Measurements from ENCODE around the gene SMIM17. TPM values are rescaled to one million over a fixed set of nuclear protein-coding genes. Genes with fewer than 3 reads are reported as not detected.

Gene SMIM17
- total and polyA plus RNA-seq, 2 of the 13 experiments (the other 11 are each of a cell fraction or from before 2014, with no cell fraction given): 0.21 to 0.53 TPM

DNA sequence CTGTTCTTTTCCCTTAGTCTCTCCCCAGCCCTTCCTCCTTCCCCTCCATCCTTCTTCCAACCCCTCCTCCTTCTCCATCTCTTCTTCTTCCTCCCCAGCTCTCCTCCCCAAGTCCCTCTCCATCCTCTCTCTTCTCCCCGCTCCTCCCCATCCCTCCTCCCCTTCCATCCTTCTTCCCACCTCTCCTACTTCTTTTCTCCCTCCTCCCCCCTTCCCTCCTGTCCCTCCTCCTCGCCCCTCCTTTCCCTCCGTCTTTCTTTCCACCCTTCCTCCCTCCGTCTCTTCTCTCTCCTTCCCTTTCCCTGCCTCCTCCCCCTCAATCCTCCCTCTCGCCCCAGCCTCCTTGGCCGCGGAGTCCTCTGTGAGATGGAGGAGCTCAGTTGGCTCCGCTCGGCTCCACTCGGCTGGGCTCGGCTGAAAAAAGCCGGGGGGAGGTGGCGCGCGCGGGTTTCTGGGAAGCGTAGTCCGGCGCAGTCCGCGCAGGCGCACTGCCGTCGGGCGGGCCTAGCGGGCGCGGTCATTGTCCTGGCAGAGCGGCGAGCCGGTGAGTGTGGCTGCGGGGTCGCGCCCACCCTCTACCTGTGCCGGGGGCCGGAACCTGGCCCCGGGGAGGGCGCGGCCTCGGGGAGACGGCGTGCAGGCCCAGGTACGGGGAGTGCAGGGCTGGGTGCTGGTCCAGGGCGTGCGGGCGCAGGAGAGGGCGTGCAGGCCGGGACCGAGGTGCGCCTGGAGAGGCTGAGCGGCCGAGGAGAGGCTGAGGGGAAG, 48.0 kb upstream of the SMIM17 start, which contains the start of gene ZNF71 (continued):
- TF ChIP-seq, protein P1, sequence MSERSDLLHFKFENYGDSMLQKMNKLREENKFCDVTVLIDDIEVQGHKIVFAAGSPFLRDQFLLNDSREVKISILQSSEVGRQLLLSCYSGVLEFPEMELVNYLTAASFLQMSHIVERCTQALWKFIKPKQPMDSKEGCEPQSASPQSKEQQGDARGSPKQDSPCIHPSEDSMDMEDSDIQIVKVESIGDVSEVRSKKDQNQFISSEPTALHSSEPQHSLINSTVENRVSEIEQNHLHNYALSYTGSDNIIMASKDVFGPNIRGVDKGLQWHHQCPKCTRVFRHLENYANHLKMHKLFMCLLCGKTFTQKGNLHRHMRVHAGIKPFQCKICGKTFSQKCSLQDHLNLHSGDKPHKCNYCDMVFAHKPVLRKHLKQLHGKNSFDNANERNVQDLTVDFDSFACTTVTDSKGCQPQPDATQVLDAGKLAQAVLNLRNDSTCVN (CRISPR knock-in tag; IDR thresholded peaks at IDR 0.05; ENCODE audit: borderline replicate concordance): no peak; the same call in 1 of the 2 replicates
- TF ChIP-seq, protein P2, sequence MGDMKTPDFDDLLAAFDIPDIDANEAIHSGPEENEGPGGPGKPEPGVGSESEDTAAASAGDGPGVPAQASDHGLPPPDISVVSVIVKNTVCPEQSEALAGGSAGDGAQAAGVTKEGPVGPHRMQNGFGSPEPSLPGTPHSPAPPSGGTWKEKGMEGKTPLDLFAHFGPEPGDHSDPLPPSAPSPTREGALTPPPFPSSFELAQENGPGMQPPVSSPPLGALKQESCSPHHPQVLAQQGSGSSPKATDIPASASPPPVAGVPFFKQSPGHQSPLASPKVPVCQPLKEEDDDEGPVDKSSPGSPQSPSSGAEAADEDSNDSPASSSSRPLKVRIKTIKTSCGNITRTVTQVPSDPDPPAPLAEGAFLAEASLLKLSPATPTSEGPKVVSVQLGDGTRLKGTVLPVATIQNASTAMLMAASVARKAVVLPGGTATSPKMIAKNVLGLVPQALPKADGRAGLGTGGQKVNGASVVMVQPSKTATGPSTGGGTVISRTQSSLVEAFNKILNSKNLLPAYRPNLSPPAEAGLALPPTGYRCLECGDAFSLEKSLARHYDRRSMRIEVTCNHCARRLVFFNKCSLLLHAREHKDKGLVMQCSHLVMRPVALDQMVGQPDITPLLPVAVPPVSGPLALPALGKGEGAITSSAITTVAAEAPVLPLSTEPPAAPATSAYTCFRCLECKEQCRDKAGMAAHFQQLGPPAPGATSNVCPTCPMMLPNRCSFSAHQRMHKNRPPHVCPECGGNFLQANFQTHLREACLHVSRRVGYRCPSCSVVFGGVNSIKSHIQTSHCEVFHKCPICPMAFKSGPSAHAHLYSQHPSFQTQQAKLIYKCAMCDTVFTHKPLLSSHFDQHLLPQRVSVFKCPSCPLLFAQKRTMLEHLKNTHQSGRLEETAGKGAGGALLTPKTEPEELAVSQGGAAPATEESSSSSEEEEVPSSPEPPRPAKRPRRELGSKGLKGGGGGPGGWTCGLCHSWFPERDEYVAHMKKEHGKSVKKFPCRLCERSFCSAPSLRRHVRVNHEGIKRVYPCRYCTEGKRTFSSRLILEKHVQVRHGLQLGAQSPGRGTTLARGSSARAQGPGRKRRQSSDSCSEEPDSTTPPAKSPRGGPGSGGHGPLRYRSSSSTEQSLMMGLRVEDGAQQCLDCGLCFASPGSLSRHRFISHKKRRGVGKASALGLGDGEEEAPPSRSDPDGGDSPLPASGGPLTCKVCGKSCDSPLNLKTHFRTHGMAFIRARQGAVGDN (CRISPR knock-in tag; IDR thresholded peaks at IDR 0.05): peak; percentile 82
- TF ChIP-seq ZNF546 (CRISPR knock-in tag; conservative IDR thresholded peaks at IDR 0.05): peak; percentile 37; the same call in 1 of the 2 replicates
- peak; percentile 45 for TF ChIP-seq HNRNPLL (IDR thresholded peaks at IDR 0.05; ENCODE audit: low read depth, low read length, poor library complexity, severe bottlenecking)
- TF ChIP-seq, protein P3, sequence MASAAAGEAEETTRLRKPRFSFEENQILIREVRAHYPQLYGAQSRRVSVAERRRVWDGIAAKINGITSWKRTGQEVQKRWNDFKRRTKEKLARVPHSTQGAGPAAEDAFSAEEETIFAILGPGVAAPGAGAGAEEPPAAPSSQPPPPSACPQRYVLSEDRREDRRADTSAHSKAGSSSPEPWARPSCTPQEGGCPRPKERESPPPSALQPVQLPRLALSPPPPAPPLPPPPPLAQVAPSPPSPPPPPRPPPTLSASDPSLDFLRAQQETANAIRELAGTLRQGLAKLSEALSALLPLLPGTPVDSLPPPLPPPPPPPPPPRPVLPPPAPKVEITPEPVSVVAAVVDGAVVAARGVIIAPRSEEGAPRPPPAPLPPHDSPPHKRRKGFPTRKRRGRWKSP (CRISPR knock-in tag; IDR thresholded peaks at IDR 0.05): peak; percentile 23; the same call in 1 of the 2 replicates
- TF ChIP-seq ZNF615 (CRISPR knock-in tag; IDR thresholded peaks at IDR 0.05; ENCODE audit: borderline replicate concordance): no peak
- TF ChIP-seq NFYC (CRISPR knock-in tag; IDR thresholded peaks at IDR 0.05): no peak
- TF ChIP-seq ZFYVE20 (CRISPR knock-in tag; IDR thresholded peaks at IDR 0.05; ENCODE audit: borderline replicate concordance, low read depth): peak; percentile 48; the same call in 1 of the 2 replicates
- TF ChIP-seq SPEN (CRISPR knock-in tag; IDR thresholded peaks at IDR 0.05; ENCODE audit: low read depth): peak; percentile 80; the same call in 1 of the 2 replicates
- 0 out of 2 replicates have a peak, but pooled peaks have one; percentile 60 for TF ChIP-seq REPIN1 (CRISPR knock-in tag; IDR thresholded peaks at IDR 0.05; ENCODE audit: borderline replicate concordance, low read depth)
- peak; percentile 31; the same call in 1 of the 2 replicates for TF ChIP-seq KDM2A (CRISPR knock-in tag; IDR thresholded peaks at IDR 0.05; ENCODE audit: borderline replicate concordance, low read depth)
- 0 out of 2 replicates have a peak, but pooled peaks have one; percentile 24 for TF ChIP-seq NKX3-1 (CRISPR knock-in tag; IDR thresholded peaks at IDR 0.05)
- TF ChIP-seq SMAD9 (CRISPR knock-in tag; IDR thresholded peaks at IDR 0.05): 0 out of 2 replicates have a peak, but pooled peaks have one; percentile 72
- TF ChIP-seq SALL2 (CRISPR knock-in tag; IDR thresholded peaks at IDR 0.05): peak; percentile 84; the same call in 1 of the 2 replicates
- TF ChIP-seq, protein P4, sequence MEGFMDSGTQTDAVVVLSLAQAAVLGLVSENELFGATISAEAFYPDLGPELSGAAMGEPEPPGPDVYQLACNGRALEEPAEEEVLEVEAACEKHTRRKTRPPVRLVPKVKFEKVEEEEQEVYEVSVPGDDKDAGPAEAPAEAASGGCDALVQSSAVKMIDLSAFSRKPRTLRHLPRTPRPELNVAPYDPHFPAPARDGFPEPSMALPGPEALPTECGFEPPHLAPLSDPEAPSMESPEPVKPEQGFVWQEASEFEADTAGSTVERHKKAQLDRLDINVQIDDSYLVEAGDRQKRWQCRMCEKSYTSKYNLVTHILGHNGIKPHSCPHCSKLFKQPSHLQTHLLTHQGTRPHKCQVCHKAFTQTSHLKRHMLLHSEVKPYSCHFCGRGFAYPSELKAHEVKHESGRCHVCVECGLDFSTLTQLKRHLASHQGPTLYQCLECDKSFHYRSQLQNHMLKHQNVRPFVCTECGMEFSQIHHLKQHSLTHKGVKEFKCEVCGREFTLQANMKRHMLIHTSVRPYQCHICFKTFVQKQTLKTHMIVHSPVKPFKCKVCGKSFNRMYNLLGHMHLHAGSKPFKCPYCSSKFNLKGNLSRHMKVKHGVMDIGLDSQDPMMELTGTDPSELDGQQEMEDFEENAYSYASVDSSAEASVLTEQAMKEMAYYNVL (CRISPR knock-in tag; IDR thresholded peaks at IDR 0.05; ENCODE audit: borderline replicate concordance): 0 out of 2 replicates have a peak, but pooled peaks have one; percentile 11

All from HepG2 (cell line).